SK-N-SH (cell line): ENCODE results near the gene TMC1. TPM values are rescaled to one million over a fixed set of nuclear protein-coding genes. Genes with fewer than 3 reads are reported as not detected.

Experiments
- CTCF ChIA-PET: fragments of 300-600, 350-600 bp; formaldehyde crosslinking; extraction: SDS; loops from one replicate; lab custom pipeline; 2021; lab: Yijun Ruan, JAX
- POLR2A ChIA-PET: fragments of 350-600 bp; sonication (Branson Sonifier 250); formaldehyde crosslinking; extraction: SDS; loops from one replicate; lab custom pipeline; 2020; ENCODE audit warnings: antibody characterized with exemption, inconsistent platforms; lab: Yijun Ruan, JAX
- DNase-seq: peaks from one replicate; pipeline ENCODE4 v3.0.0; 2012
- H2AFZ ChIP-seq: fragments of 200-600 bp; sonication (generic); 2 replicates; pipeline ENCODE4 v1.8.1; 2016; ENCODE audit warnings: antibody characterized with exemption, mild to moderate bottlenecking, low read depth
- H3F3A ChIP-seq: fragments of 200-600 bp; sonication (generic); replicated peaks from 2 replicates; pipeline ENCODE3; 2016; ENCODE audit warnings: antibody characterized with exemption, mild to moderate bottlenecking; ENCODE audit not compliant: insufficient read depth
- H3K27ac ChIP-seq, 2 experiments: fragments of 200-500 bp in 1 of 2; fragments of 200-600 bp in 1 of 2; sonication (Bioruptor generic) in 1 of 2; sonication (generic), shearing (Covaris generic) in 1 of 2; 2 replicates each; pipeline versions ENCODE4 v1.5.1 to v1.6.1; 2014 to 2016; ENCODE audit warnings: low read depth in 2 of 2, inconsistent platforms in 1 of 2, low read length in 1 of 2, mild to moderate bottlenecking in 1 of 2, mixed read lengths in 1 of 2
- H3K27me3 ChIP-seq: fragments of 200-600 bp; sonication (generic), shearing (Covaris generic); 2 replicates; pipeline ENCODE4 v1.6.1; 2016; ENCODE audit warnings: mixed run types; ENCODE audit not compliant: insufficient read depth
- H3K36me3 ChIP-seq, 2 experiments: fragments of 200-500 bp in 1 of 2; fragments of 200-600 bp in 1 of 2; sonication (Bioruptor generic) in 1 of 2; sonication (generic) in 1 of 2; replicated peaks in 1 of 2; 2 replicates each; pipeline versions ENCODE3 to v1.5.1; 2014 to 2016; ENCODE audit warnings: low read length in 1 of 2, mild to moderate bottlenecking in 1 of 2; ENCODE audit not compliant: insufficient read depth in 2 of 2, control insufficient read depth in 1 of 2
- H3K4me1 ChIP-seq, 2 experiments: fragments of 200-500 bp in 1 of 2; fragments of 200-600 bp in 1 of 2; sonication (Bioruptor generic) in 1 of 2; sonication (generic), shearing (Covaris generic) in 1 of 2; 2 replicates each; pipeline versions ENCODE4 v1.5.1 to v1.6.1; 2014 to 2016; ENCODE audit warnings: low read depth in 1 of 2, low read length in 1 of 2, mixed run types in 1 of 2; ENCODE audit not compliant: insufficient read depth in 2 of 2, control insufficient read depth in 1 of 2
- H3K4me2 ChIP-seq: fragments of 200-600 bp; sonication (generic), shearing (Covaris generic); 2 replicates; pipeline ENCODE4 v1.6.1; 2017; ENCODE audit warnings: mixed run types
- H3K4me3 ChIP-seq, 2 experiments: fragments of 200-500 bp in 1 of 2; fragments of 200-600 bp in 1 of 2; sonication (Bioruptor generic) in 1 of 2; sonication (generic), shearing (Covaris generic) in 1 of 2; 2 replicates each; pipeline versions ENCODE4 v1.5.1 to v1.8.1; 2014 to 2016; ENCODE audit warnings: low read depth in 2 of 2, inconsistent platforms in 1 of 2, low read length in 1 of 2, mild to moderate bottlenecking in 1 of 2, mixed read lengths in 1 of 2, moderate library complexity in 1 of 2
- H3K79me2 ChIP-seq: fragments of 200-600 bp; sonication (generic); 2 replicates; pipeline ENCODE4 v1.8.1; 2017; ENCODE audit warnings: mild to moderate bottlenecking; ENCODE audit not compliant: insufficient read depth
- H3K9ac ChIP-seq: fragments of 200-600 bp; sonication (generic); 2 replicates; pipeline ENCODE4 v1.6.1; 2017; ENCODE audit warnings: mixed run types
- H3K9me2 ChIP-seq: fragments of 200-600 bp; sonication (generic); 2 replicates; pipeline ENCODE4 v1.6.1; 2017; ENCODE audit warnings: mixed run types
- H3K9me3 ChIP-seq: fragments of 200-600 bp; sonication (generic); 2 replicates; pipeline ENCODE4 v1.6.1; 2017; ENCODE audit warnings: mixed run types, mild to moderate bottlenecking, moderate library complexity
- H4K20me1 ChIP-seq: fragments of 200-600 bp; sonication (generic); 2 replicates; pipeline ENCODE4 v1.6.1; 2017; ENCODE audit warnings: mild to moderate bottlenecking, mixed run types; ENCODE audit not compliant: insufficient read depth
- CHD2 ChIP-seq: fragments of 150-350 bp; IDR thresholded peaks from 2 replicates; pipeline ENCODE4 v1.6.1; 2018; ENCODE audit warnings: low read length; ENCODE audit not compliant: partially characterized antibody
- CTCF ChIP-seq: fragments of 200-600 bp; sonication (generic); IDR thresholded peaks from 2 replicates; pipeline ENCODE4 v1.6.1; 2017; ENCODE audit warnings: antibody characterized with exemption, mild to moderate bottlenecking, moderate library complexity
- ELF1 ChIP-seq: IDR thresholded peaks from 2 replicates; pipeline ENCODE4 v1.4.0; 2012
- GABPA ChIP-seq: IDR thresholded peaks from 2 replicates; pipeline ENCODE4 v1.4.0; 2012; ENCODE audit warnings: low read depth, mild to moderate bottlenecking
- GATA2 ChIP-seq: sonication (generic); formaldehyde crosslinking; IDR thresholded peaks from 2 replicates; pipeline ENCODE4 v1.5.0; 2020; ENCODE audit warnings: mild to moderate bottlenecking, missing genetic modification reagents
- MAX ChIP-seq: IDR thresholded peaks from 2 replicates; pipeline ENCODE4 v1.4.0; 2012; ENCODE audit warnings: low read depth
- MXI1 ChIP-seq: IDR thresholded peaks from 2 replicates; pipeline ENCODE4 v1.6.1; 2012; ENCODE audit warnings: mild to moderate bottlenecking, low read depth, low read length, improper control_type of control experiment
- NRF1 ChIP-seq: IDR thresholded peaks from 2 replicates; pipeline ENCODE4 v1.6.1; 2012; ENCODE audit warnings: low read depth, mild to moderate bottlenecking, low read length
- POLR2AphosphoS5 ChIP-seq: IDR thresholded peaks from 2 replicates; pipeline ENCODE4 v1.6.1; 2012; ENCODE audit warnings: low read depth, low read length
- RFX5 ChIP-seq: IDR thresholded peaks from 2 replicates; pipeline ENCODE4 v1.6.1; 2012; ENCODE audit warnings: mild to moderate bottlenecking, improper control_type of control experiment, low read length
- SMC3 ChIP-seq: IDR thresholded peaks from 2 replicates; pipeline ENCODE4 v1.6.1; 2012; ENCODE audit warnings: low read depth, low read length, improper control_type of control experiment
- TAF1 ChIP-seq: IDR thresholded peaks from 2 replicates; pipeline ENCODE4 v1.6.1; 2012; ENCODE audit warnings: low read depth, mild to moderate bottlenecking, low read length, moderate library complexity, borderline replicate concordance
- TCF12 ChIP-seq: IDR thresholded peaks from 2 replicates; pipeline ENCODE4 v1.4.0; 2012
- TEAD4 ChIP-seq: IDR thresholded peaks from 2 replicates; pipeline ENCODE4 v1.4.0; 2012; ENCODE audit warnings: mild to moderate bottlenecking, borderline replicate concordance; ENCODE audit not compliant: insufficient read depth
- WGBS: methylation state at CpG from one replicate; pipeline ENCODE4 v1.1.6; 2017; ENCODE audit warnings: low lambda C conversion rate; 5-methylcytosine and 5-hydroxymethylcytosine counted together
- polyA plus RNA-seq, 3 experiments: library from polyadenylated mRNA; depleted of rRNA; stranded (reverse); fragments of >200 nt; gene quantifications; 2 replicates each; pipeline ENCODE4 v1.2.3, GENCODE V29; 2012
- TF ChIP-seq, protein P1 (sequence below): IDR thresholded peaks from 2 replicates; pipeline ENCODE4 v1.4.0; 2012; ENCODE audit warnings: low read depth, borderline replicate concordance
- TF ChIP-seq, protein P2 (sequence below): fragments of 150-350 bp; IDR thresholded peaks from 2 replicates; pipeline ENCODE4 v1.6.1; 2016; ENCODE audit warnings: mild to moderate bottlenecking, low read depth, low read length
- TF ChIP-seq, protein P3 (sequence below): fragments of 150-350 bp; IDR thresholded peaks from 2 replicates; pipeline ENCODE4 v1.6.1; 2017; ENCODE audit warnings: antibody characterized with exemption, low read length, low read depth, borderline replicate concordance

TMC1 gene
- polyA plus RNA-seq, 1 of the 3 experiments (the other 2 are of a cell fraction), result not detected

GRCh38 chr9:72872718-72873117 is 351.3 kb downstream of the TMC1 start:
- no peak overlapping the region for H3K9ac ChIP-seq
- H4K20me1 ChIP-seq, result no peaks in the 10 kb centered on the region
- H3K9me3 ChIP-seq, result no peaks in the 10 kb centered on the region
- no peak overlapping the region for H3K27ac ChIP-seq
- H3K4me2 ChIP-seq, result no peak overlapping the region
- no peak overlapping the region for H2AFZ ChIP-seq
- CTCF ChIA-PET, result interaction anchor here (0.6 to 1.0 kb wide), 2 partner anchors 39 to 150 kb away, joined by 3 read pairs; no protein-coding TSS in a partner anchor
- no peaks in the 10 kb centered on the region for H3K79me2 ChIP-seq
- H3K9me2 ChIP-seq, result no peaks in the 10 kb centered on the region
- TF ChIP-seq, protein P1, sequence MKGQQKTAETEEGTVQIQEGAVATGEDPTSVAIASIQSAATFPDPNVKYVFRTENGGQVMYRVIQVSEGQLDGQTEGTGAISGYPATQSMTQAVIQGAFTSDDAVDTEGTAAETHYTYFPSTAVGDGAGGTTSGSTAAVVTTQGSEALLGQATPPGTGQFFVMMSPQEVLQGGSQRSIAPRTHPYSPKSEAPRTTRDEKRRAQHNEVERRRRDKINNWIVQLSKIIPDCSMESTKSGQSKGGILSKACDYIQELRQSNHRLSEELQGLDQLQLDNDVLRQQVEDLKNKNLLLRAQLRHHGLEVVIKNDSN, result no peak
- TF ChIP-seq CHD2, result no peak
- TF ChIP-seq RFX5, result no peak
- no peak for TF ChIP-seq NRF1
- TF ChIP-seq TEAD4, result no peak
- no peak for TF ChIP-seq TCF12
- no peak for TF ChIP-seq SMC3
- TF ChIP-seq GABPA, result no peak
- TF ChIP-seq POLR2AphosphoS5, result no peak
- TF ChIP-seq, protein P2, sequence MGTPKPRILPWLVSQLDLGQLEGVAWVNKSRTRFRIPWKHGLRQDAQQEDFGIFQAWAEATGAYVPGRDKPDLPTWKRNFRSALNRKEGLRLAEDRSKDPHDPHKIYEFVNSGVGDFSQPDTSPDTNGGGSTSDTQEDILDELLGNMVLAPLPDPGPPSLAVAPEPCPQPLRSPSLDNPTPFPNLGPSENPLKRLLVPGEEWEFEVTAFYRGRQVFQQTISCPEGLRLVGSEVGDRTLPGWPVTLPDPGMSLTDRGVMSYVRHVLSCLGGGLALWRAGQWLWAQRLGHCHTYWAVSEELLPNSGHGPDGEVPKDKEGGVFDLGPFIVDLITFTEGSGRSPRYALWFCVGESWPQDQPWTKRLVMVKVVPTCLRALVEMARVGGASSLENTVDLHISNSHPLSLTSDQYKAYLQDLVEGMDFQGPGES, result no peak
- TF ChIP-seq MXI1, result no peak
- TF ChIP-seq, protein P3, sequence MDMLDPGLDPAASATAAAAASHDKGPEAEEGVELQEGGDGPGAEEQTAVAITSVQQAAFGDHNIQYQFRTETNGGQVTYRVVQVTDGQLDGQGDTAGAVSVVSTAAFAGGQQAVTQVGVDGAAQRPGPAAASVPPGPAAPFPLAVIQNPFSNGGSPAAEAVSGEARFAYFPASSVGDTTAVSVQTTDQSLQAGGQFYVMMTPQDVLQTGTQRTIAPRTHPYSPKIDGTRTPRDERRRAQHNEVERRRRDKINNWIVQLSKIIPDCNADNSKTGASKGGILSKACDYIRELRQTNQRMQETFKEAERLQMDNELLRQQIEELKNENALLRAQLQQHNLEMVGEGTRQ, result no peak
- TF ChIP-seq, all 33 proteins: peak for 0
- peaks cover 22% of the 10 kb centered on the region; the same call in 1 of the 2 replicates for H3K27me3 ChIP-seq
- no peaks in the 10 kb centered on the region for H3K36me3 ChIP-seq
- POLR2A ChIA-PET, result no interaction called here
- 3% methylated on average over 2 of the region's 2 CpGs for WGBS
- DNase-seq, result no peak
- no peaks in the 10 kb centered on the region for H3K4me1 ChIP-seq
- H3K4me3 ChIP-seq, result no peak overlapping the region
- no peaks in the 10 kb centered on the region for H3F3A ChIP-seq

DNA sequence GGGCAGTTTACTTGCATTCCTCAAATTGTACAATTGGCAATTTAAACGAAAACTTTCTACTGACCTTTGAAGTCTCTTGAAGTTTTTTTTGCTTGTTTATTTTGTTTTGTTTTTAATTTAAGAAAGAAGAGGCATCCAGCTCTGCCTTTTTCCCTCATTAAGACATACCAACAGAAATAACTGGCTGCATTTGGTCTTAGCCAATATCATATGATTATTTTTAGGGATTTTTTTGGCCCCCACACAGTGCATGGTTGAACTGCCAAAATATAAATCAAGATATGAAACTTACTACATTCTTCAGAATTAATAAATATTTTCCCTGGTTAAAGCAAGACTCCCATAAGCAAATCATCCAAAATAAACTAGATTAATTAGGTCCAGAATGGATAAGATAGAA is 352.0 kb downstream of the TMC1 start:
- Histone ChIP-seq H3F3A (no peaks in the 10 kb centered on the region), H3K4me1 (no peaks in the 10 kb centered on the region), H3K9me2 (no peaks in the 10 kb centered on the region), H3K9me3 (no peaks in the 10 kb centered on the region), H3K36me3 (no peaks in the 10 kb centered on the region), H3K4me3 (no peak overlapping the region), H3K4me2 (no peak overlapping the region), H3K9ac (no peak overlapping the region), H3K27me3 (peaks cover 16% of the 10 kb centered on the region; the same call in 1 of the 2 replicates), H4K20me1 (no peaks in the 10 kb centered on the region), H3K27ac (no peak overlapping the region), H3K79me2 (no peaks in the 10 kb centered on the region), H2AFZ (no peak overlapping the region)
- ChIA-PET POLR2A (no interaction called here), CTCF (interaction anchor here (1.5 kb wide), 1 partner anchor 9 kb away, joined by 5 read pairs; no protein-coding TSS in a partner anchor)
- WGBS, result 4% methylated on average over 1 of the region's 1 CpG
- DNase-seq, result no peak
- TF ChIP-seq MAX (no peak), GATA2 (CRISPR knock-in tag) (no peak), CTCF (no peak), MXI1 (no peak), TAF1 (no peak), ELF1 (no peak)
- TF ChIP-seq, protein P2, result no peak
- TF ChIP-seq, protein P3, result no peak
